GM12872 (cell line): Measurements from ENCODE around the gene TENM4.

Experiments used
- TF ChIP-seq, protein P1 (sequence below): IDR thresholded peaks from 3 replicates; pipeline ENCODE4 v1.5.1; 2011; ENCODE audit warnings: low read depth, mild to moderate bottlenecking, low read length, moderate library complexity; ENCODE audit not compliant: insufficient read depth

Gene TENM4

GRCh38 chr11:79128291-79128690 is 312.5 kb downstream of the TENM4 start:
- TF ChIP-seq, protein P1, sequence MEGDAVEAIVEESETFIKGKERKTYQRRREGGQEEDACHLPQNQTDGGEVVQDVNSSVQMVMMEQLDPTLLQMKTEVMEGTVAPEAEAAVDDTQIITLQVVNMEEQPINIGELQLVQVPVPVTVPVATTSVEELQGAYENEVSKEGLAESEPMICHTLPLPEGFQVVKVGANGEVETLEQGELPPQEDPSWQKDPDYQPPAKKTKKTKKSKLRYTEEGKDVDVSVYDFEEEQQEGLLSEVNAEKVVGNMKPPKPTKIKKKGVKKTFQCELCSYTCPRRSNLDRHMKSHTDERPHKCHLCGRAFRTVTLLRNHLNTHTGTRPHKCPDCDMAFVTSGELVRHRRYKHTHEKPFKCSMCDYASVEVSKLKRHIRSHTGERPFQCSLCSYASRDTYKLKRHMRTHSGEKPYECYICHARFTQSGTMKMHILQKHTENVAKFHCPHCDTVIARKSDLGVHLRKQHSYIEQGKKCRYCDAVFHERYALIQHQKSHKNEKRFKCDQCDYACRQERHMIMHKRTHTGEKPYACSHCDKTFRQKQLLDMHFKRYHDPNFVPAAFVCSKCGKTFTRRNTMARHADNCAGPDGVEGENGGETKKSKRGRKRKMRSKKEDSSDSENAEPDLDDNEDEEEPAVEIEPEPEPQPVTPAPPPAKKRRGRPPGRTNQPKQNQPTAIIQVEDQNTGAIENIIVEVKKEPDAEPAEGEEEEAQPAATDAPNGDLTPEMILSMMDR, result no peak

DNA sequence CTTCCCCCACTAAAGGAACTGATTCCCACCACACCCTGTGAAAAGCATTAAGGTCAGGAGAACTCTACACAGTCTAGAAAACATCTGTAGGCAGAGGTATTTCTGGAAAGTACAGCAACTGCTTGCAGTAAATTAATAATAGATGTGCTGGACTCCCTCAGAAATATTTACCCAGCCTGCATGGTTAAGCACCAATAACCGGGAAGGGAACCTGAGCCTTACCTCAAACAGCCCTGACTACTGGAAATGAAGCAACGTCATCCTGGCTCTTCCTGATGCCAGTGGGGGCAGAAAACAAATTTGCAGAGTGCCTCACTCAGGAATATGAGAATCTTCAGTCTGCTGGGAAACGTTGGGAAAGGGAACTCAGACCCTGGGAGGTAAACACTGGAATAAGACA is 318.1 kb downstream of the TENM4 start:
- TF ChIP-seq, protein P1, result no peak

DNA sequence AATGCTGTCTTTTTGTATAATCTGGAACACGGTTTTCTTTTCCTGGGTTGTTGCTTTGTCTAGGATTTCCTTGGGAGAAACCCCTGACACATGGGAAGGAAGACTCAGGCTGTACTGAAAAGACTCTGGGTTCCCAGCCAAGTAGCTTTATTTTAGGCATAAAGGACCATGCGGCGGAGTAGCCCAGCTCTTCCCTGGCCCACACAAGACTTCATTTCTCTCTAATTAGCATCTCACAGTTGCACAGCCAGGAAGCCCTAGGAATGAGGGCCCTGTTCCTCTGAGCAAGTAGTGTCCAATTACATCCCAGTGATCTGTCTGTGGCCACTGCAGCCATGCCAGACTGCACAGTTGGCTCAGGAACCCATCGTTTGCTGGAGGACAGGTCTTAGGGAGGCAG is 319.5 kb downstream of the TENM4 start:
- TF ChIP-seq, protein P1, result no peak

DNA sequence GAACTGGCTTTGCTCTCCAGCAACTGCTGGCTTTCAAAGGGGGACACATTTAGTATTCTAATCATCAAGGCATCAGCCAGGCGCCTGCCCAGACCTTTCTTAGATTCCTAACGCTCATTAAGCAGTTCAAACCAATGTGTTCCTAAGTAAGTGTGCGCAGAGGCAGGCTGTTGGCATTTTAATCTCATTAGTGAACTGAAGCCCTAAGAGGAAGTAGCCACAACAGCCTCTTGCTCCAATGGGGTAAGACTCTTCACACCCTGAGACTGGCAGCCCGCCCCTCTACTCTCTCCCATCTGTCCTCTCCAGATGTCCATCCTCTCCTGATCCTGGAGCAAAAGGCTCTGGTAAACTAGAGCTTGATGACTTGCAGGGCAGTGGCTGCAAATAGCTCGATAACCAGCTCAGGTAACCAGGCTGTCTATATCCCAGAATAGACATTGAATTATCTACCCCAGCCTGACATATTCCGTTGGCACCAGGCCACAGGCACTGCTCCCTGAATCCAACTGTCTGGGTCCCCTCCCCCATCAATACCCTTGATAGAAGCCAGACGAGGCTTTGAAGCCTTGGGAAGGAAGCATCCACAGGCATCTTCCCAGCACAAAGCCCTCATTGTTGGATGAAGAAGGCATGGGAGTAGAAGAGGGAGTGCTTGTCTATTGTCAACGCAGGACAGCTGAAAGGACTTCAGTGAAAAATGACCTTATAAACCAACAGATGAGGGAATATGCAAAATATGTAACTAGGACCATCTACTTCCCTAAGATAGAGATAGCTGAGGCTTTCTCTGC is 321.1 kb downstream of the TENM4 start:
- TF ChIP-seq, protein P1, result no peak

GRCh38 chr11:79117488-79117887 is 323.3 kb downstream of the TENM4 start:
- TF ChIP-seq, protein P1, result no peak

GRCh38 chr11:79116600-79116999 is 324.2 kb downstream of the TENM4 start:
- TF ChIP-seq, protein P1, result no peak

DNA sequence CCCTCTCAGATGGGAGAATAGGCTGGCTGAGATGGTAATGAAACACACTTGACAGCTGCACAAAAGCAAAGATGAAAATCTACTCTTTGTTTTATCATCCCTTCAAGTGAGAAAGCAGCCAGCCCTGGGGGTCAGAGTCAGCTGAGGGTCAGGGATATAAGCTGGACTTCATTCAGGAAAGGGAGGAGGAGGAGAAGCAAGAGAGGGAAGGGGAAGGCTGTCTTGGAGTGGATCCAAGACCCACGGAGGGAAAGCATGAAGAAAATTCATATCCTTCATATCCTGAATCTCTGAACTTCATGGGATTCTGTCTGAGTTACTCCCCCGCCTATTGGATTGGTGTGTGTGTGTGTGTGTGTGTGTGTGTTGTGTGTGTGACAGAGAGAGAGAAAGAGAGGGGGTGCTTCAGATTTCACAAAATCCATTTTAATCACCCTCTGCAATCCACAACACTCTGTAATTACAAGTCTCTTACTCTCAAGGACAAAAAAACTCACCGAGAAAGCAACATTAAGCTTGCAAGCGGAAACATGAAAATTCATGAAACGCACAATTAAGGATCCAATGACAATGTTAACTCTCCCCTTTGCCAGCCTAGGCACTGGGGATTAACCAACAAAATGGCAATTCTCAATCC is 327.7 kb downstream of the TENM4 start:
- TF ChIP-seq, protein P1, result no peak
